Measurements from ENCODE around the gene TOP2B.

Gene TOP2B

DNA sequence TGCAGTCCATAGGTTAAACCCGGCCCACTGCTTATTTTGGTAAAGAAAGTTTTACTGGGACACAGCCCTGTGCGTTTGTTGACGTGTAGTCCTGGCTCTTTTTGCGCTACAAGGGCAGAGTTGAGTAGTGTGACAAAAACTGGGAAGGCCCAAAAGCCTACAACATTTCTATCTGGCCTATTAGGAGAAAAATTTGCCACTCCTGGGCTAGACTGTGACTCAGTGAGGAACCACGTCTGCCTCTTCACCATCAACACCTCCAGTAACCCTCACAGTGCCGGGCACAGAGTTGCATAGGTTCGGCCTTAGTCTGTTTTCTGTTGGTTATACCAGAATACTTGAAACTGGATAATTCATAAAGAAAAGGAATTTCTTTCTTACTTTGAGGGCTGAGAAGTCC is 110.3 kb downstream of the TOP2B start:
- DNase-seq = no peak

GRCh38 chr3:25552251-25552650 is 112.5 kb downstream of the TOP2B start:
- no peak for DNase-seq

GRCh38 chr3:25548836-25549235 is 115.9 kb downstream of the TOP2B start:
- DNase-seq = no peak

- DNase-seq = no peak
Observed at GRCh38 chr3:25547943-25548674, 116.6 kb downstream of the TOP2B start.

All from suppressor macrophage treated with lipopolysaccharide for 1 hour (primary cell).